HG03095 (cell line): ENCODE results near the gene ALK.

ENCODE experiments used
- ATAC-seq: cut with Tn5 transposase; IDR thresholded peaks from one replicate; pipeline ENCODE4 v1.9.1; 2021; ENCODE audit warnings: moderate library complexity; ENCODE audit not compliant: unreplicated experiment

The ALK gene

DNA sequence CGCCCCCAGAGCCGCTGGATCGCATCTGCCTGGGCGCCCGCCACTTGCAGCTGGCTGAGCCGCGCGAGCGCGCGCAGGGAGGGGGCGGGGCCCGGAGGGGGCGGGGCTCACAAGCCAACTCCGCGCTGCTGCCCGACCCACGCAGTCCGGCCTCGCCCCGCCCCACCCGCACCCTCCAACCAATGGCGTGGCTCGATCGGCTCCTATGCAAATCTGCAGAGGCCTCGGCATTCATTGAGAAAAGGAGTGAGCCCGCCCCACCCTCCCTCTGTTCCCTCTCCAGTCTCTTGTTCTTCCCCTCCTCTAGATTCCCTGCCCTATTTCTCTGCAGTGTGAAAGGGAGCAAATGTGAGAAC, at the start of gene ALK:
Gene ALK, minus strand, starts transcription at position 27 of the 356 bp plus-strand sequence. CDS start 927 bp downstream, outside the sequence.
- no peak for ATAC-seq

DNA sequence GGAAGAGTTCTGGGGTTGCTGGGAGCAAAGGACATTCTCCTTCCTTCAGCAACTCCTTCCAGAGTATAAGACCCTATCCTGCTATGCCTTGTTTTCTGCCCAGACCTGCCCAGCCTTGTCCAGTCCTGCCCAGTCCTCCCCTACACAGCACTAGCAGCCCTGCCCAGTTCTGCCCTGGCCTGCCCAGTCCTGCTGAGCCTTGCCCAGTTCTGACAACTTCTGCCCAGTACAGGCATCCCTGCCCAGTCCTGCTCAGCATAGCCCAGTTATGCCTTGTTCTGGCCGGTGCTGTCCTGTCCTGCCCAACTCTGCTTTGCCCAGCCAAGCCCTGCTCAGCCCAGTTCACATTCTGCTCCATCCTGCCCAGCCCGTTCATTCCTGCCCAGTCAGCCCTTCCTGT, 44.9 kb upstream of the ALK start:
- ATAC-seq: no peak

DNA sequence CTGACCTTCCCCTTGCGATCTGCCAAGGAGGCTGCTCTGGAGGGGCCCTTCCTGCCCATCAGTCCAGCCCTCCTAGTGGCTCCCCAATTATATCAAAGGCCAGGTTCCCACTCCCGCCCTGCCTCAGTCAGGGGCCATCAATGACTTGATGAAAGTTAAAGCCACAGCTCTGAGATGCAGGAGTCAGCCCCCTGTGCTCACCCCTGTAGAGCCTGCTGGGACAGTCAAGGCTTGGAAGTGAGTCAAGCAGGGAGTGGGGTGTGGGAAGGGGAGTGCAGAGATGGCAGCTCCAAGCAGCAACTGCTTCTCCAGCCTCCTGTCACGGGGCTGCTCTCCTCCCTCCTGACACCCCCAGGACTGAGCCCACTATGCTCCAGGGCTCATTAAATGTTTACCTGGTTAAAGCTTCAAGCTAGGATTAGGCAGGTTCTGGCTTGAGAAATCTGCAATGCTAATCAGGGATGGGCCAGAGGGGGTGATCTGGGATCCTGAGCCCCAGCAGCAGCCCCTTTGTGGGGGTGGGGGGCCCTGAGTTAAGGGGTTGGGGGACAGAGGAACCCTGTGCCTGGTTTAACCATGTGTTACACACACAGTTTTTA, 42.7 kb upstream of the ALK start:
- no peak for ATAC-seq

DNA sequence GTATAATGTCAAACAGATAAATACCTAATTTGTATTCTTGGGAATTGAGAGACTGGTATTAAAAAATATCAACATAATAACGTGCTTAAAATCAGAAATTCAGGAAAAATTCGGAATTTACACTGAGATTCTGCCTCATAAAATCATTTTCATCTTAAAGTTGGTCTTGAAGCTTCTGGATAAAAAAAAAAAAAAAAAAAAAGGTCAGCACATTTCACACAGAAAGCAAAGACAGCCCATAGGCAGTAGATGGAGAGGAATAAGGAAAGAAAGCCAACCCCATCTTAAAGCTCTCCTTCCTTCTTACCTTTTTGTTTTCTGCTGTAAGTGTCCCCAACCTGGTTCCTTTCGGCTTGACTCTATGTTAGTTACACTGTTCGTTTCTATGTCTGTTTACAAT, 41.5 kb upstream of the ALK start:
- no peak for ATAC-seq

DNA sequence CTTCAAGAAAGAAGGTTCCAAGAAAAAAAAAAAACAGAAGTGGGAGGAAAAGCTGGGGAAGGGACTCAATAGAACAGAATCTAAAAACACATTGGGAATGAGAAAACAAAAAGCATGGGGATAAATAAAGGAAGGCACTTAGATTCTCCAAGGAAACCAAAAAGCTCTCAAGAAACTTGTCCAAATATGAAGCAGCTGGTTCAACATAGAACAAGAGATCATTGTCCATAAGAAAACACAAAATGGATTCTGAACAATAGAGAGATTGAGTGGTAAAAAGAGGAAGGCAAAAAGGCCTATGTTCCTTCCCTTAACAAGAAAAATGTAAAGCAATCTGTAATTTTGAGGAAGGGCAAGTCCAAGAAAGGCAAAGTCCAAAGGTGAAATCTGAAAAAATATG, 32.9 kb upstream of the ALK start:
- no peak for ATAC-seq

DNA sequence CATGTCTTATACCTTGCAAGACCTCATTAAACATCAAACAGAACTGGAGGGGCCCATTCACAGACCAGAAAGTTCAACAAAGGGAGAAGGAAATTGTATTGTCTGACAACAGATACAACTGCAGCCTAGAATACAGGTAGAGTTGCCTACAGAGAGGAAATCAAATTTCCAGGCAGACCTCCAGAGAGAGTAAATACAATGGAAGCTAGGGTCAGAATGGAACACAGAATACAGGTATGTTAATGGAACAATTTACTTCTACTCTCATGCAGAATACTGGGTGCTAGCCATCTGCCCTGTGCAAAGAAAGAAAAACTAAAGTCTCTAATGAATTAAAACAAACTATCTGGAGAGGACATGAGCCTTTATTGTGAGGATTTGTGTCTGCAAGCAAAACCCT, 31.6 kb upstream of the ALK start:
- no peak for ATAC-seq

DNA sequence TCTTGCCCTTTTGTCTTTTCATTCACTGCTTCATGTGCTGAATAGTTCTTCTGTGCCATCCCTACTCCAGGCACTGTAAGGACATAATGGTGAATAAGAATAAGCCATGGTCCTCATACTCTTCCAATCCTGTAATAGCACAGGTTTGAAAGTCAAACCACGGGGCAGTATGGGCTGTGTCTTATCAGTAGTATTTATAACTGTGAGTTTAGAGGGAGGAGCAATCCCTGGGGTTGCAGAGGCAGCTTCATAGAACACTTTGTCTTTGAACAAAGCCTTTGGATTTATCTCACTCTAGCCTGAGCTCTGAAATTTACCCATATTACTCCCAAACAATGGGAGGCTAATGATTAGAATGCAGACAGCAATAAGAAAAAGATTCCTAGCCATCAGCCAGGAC, 30.2 kb upstream of the ALK start:
- ATAC-seq: no peak

DNA sequence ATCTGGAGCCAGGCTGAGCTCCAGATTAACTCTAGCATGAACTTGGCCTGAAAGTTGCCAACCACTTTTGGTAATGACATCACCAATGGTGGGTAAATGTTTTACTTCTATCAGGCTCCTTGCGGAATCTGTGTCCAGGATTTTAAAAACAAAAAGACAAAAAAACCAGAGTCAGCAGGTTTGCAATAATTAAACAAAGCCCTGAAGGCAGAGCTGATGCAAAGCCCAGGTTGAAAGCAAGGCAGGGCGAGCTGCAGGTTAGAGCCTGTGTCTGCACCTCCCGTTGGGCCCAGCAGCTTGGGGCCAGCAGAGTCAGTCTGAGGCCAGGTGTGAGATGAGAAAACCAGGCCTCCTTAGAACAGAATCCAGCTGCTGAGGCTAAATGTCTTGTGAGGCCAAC, 29.1 kb upstream of the ALK start:
- no peak for ATAC-seq

DNA sequence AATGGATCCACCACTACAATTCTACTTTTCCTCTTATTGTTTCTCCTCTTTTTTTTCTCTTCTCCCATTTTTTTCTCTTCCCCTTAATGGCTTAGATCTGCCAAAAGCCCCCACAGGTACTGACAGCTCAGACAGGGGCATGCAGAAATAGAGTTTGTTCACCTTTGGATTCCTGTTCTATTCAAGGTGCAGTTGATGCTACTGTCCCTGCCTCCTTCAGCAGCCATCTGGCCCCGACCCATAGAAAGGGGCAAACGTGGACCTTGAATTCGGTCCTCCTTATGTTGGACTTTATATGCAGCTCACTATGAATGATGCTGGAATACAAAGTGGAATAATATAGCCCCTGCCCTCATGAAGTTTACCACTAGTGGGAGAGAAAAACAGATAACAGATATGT, 27.7 kb upstream of the ALK start:
- ATAC-seq: no peak

DNA sequence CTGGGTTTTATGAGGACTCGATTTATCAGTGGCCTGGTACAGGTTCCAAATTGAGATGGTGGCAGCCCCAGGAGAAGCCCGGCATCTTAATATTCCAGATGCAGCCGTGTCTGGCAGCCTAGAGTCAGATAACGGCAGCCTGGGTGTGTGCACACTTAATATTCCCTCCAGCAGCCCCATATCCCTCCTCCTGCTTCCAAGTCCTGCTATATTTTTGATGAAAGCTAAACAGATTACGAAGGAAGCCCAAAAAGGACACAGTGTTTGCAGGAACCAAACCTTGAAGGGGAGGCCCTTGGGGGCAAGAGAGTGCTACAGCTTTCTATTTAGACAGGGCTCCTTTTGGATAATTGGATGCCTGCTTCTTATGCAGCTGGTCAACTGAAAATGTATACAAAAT, 25.1 kb upstream of the ALK start:
- ATAC-seq: no peak

DNA sequence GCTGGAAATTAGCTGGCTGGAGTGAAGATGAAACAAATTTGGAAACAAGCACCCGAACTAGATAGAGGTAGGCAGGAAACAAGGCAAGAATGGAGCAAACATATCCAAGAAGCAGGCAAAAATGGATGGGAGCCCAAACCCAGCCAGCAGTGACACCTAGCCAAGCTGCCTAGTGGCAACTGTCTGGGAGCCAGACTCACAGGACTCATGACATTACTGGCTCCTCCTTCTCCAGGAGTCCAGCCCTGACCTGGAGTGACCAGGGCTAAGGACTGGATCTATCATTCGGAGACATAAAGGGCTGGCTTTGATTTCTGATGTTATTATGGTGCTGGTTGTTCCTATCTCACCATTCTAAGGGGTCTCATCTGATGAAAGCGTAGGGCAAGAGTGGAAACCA, 21.3 kb upstream of the ALK start:
- ATAC-seq: no peak

DNA sequence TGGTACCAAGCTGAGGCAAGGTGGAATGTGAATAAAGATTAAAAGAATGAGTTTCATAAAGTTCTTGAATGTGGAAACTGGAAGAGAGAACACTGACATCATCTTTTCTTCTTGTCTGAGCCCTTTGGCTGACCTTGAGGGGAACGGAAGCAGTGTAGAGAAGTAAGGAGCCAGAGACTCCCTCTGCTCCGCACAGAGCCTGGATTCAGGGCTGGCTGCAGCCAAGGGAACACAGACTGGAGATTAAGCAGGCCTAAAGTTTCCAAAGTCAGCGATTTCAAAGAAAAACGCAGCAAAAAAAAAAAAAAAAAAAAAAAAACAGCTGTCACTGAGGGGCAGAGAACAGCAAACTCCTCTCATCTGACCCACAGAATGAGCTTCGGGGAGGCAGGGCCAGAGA, 19.3 kb upstream of the ALK start:
- ATAC-seq: no peak

DNA sequence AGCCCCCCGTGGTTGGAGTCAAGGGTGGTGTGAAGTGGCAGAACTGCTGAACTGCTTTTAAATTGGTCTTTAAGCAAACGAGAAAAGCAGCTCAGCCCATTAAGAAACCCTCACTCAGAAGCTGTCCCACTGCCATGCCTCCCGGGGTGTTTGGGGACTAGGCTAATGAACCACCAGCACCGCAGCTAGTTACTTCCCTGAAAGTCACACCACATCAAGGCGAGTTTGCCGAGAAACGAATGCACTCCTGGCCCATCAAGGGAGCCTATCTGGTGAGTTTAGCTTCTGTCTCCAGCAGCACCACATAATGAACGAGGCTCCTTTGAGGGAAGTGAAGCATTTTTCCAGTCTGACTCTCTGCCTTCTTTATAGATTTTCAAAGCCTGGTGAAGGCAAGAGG, 14.6 kb upstream of the ALK start:
- ATAC-seq: no peak

DNA sequence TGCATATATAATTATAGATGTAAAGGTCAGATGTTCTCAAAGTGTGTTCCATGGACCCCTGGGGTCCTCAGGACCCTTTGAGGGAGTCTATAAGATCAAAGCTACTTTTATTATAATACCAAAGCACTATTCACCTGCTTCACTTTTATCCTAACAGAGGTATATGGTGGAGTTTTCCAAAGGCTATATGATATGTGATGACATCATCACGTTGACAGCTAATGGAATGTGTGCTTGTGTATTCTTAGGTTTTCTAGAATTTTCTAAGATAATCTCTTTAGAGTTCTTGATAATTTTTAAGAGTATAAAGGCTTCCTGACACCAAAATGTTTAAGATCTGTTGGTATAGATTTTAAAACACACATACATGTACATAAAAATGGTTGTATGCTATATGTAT, 10.4 kb upstream of the ALK start:
- ATAC-seq: no peak

DNA sequence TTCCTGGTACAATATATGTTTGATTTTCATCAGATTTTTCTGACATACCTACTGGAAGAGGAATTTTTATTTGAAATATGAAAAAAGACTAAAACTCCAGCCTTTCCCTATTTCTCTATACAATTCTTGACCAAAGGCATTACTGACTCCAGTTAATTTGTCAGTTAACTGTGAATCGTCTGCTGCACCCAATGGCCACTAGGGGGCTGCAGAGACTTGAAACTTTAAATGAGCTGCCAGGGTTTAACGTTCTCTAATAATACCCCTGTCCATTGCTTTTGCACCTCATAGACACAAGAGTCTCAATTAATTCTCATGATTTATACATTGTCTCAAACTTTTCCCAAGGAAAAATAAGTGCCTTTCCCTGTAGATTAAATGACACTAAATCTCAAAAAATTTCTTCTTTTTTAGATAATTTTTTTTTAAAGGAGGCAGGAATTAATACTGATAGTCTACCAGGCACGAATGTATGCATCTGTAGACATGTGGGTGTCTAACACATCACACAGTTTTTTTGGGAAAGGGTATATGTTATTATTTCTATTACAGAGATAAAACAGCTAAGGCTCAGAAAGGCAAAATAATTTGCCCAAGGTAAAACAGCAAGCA, 1.8 kb upstream of the ALK start:
- ATAC-seq: no peak

DNA sequence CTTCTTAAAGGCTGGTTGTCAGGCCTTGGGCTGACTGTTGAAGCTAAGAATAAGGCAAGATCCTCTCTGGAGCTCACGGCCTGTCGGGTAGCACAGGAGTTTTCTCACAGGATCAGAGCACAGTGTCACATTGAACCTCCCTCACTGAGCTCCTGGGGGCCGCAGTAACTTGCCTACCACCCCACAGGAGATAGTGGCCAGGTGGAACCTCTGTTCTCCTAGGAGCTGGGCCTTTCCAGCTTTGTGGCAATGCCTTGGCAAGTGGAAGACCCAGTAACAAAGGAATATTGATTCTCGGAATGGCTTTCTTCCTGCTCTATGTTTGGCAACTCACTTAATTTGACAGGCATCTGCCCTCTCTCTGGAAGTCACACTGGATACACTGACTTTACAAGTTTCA, 1.2 kb upstream of the ALK start:
- ATAC-seq: no peak

DNA sequence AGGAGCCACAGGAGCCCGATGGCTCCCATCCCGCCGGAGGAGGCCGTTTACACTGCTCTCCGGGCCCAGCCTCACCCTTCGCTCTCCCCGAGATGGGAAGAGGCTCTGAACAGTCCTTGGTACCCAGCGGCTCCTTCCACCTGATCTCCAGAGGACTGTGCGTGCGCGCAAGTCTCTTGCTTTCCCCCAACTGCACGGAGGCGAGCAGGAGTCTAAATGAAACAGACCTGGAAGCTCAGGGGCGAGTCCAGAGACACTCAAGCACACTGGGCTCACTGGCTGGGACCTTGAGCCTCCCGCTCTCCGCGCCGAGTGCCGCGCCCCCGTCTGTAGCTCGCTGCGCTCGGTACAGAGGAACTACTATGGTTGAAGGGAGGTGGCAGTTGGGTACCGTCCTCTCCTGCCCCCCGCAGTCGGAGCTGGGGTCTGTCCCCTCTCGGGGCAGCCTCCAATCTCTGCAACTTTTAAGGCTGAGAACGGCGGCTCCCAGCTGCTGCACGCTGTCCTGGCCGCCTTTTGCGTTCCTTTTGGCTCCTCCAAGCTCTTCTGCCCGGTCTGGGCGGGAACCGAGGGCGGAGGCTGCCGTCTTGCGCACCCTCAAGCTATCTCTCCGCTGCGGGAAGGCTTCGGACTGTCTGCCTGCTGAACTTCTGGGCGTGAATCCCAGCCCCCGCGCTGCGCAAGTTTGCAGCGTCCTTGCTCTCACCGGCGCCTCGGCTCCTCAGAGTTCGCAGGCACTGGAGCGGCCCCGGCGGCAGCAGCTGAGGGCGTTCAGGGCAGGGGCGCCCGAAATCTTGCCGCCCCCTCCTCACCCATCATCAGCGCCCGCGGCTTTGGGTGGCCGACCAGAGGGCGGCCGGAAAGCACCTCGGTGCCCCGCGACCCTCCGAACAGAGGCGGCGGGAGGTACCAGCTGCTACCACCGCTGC, 491 bp downstream of the ALK start:
- no peak for ATAC-seq

DNA sequence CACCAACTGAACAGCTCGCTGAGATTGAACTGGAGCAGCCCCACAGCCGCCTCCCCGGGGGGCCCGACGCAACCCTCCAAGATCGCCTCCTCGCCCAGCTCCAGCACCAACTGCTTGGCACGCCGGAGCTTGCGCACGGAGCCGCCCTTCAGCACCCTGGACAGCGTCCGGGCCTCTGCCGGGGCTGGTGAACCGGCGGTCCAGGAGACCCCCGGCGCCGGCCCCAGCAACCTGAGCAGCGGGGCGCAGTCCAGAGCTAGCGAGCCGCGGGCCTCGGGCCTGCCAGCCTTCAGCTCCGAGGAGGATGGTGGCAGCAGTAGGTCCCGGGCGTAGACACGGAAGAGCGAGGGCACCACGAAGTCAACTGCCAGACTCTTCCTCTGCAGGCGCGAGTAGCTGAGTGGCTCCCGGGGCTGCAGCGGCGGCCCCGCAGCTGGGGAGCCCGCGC, 1.2 kb downstream of the ALK start:
- ATAC-seq: no peak

DNA sequence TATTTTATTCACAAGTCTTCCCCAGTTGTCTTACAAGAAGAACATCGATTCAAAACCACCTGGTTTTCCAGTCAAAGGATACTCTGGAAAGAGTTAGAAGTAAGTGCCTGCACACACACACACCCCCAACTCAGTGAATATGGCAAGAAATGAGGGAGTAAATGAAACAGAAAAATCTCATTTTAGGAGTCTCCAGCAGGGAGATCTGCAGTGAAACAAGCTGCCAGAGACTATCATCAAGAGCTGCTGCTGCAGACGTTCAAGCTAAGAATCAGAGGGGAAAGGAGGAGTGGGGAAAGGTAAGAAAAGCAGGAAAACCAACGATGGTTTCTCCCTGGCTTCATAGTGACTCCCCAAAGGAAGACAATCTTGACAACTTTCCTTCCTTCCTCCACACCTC, 2.4 kb downstream of the ALK start:
- ATAC-seq: no peak

DNA sequence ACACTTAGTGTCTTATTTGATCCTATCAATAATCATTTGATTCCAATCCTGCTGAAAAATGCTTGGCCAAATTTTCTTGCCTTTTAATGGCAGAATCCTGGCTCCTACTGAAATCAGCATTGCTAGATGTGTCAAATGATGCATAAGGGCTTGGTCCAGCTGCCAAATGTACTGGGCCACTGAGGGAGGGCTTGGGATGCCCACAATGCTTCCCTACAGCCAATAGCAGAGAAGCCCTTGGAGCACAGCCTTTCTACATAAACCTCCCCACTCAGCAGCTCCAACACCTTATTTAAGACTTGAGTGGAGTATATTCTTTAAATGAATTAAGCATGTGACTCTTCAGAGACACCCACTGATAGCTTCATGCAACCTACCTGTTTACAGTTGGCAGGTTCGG, 3.6 kb downstream of the ALK start:
- no peak for ATAC-seq

DNA sequence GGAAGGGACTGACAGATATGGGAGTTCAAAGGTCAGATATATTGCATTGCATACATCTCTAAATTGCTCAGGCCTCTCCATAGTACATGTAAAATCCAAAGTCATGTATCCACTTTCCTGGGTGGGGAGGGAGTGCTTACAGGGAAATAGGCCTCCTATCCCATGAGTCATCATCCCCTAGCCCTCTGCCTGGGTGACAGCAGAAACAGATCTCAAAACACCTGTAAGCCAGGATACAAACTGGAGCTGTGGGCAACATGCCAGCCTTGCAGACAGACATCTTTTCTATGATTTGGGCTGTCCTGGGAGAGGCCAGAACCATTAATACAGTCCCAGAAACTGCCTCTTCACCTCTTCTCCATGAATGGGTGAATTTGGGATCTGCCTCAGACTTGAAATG, 4.8 kb downstream of the ALK start:
- no peak for ATAC-seq

DNA sequence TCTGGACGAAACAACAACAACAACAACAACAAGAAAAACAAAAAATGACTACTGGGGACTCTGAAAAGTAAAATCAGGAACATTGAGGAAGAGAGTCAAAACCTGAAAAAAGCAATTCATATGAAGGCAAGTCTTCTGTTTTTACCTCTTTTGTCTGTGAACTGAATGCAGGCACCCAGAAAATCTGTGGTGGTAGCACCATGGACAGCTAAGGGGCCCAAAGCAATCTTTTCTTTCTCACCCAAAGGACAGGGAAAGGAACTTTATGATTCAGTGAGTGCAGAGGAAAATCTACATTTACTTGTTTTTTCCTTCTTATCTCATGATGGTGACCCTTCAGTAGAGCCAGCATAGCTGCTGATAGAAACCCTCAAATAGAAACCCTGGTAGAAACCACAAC, 10.4 kb downstream of the ALK start:
- ATAC-seq: no peak
